BE2C (cell line): ENCODE measurements around the gene ERC1.
"Not testable (repeated sequence)": the region's sequence is repeated elsewhere in the genome, so short reads cannot be mapped to it uniquely, and the experiment has no call there.

Experiments used
- DNase-seq: peaks from one replicate; pipeline ENCODE4 v3.0.0-alpha.2; 2020
- H3K27me3 ChIP-seq: fragments of 250-450 bp; sonication (Bioruptor Pico); 2 replicates; pipeline ENCODE4 v1.5.1; 2020; ENCODE audit warnings: mild to moderate bottlenecking
- H3K36me3 ChIP-seq: fragments of 250-450 bp; sonication (Bioruptor Pico); 2 replicates; pipeline ENCODE4 v1.5.1; 2020; ENCODE audit warnings: mild to moderate bottlenecking
- H3K4me1 ChIP-seq: fragments of 250-450 bp; sonication (Bioruptor Pico); 2 replicates; pipeline ENCODE4 v1.5.1; 2020
- H3K4me3 ChIP-seq: 2 replicates; pipeline ENCODE4 v1.5.1; 2011; ENCODE audit warnings: low read depth, low read length
- H3K9me3 ChIP-seq: fragments of 250-450 bp; sonication (Bioruptor Pico); 2 replicates; pipeline ENCODE4 v1.5.1; 2020
- TF ChIP-seq, protein P1 (sequence below): IDR thresholded peaks from 2 replicates; pipeline ENCODE4 v1.5.1; 2012; ENCODE audit warnings: mild to moderate bottlenecking, low read depth, low read length

Gene ERC1

DNA sequence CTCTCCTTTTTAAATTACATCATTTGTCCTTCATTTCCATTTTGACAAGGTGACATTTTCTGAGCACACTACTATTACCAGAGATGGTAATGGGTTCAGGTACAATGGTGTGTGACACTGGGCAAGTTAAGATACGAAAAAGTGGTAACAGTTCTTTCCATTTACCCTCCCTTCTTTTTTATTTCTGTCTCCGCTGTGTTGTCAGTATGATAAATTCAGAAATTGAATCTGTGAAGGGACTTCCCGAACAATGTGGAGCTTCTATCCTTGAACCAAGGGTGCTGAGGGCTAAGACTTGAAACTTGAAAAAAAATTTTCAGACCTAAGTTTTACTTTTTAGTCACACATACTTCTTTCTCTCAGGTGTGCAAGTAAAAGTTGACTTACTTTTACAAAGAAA, 103.7 kb downstream of the ERC1 start:
- Histone ChIP-seq H3K27me3 (no peaks in the 10 kb centered on the region), H3K4me3 (no peak overlapping the region), H3K36me3 (no peaks in the 10 kb centered on the region), H3K9me3 (no peaks in the 10 kb centered on the region), H3K4me1 (no peaks in the 10 kb centered on the region)
- DNase-seq: no peak
- TF ChIP-seq, protein P1, sequence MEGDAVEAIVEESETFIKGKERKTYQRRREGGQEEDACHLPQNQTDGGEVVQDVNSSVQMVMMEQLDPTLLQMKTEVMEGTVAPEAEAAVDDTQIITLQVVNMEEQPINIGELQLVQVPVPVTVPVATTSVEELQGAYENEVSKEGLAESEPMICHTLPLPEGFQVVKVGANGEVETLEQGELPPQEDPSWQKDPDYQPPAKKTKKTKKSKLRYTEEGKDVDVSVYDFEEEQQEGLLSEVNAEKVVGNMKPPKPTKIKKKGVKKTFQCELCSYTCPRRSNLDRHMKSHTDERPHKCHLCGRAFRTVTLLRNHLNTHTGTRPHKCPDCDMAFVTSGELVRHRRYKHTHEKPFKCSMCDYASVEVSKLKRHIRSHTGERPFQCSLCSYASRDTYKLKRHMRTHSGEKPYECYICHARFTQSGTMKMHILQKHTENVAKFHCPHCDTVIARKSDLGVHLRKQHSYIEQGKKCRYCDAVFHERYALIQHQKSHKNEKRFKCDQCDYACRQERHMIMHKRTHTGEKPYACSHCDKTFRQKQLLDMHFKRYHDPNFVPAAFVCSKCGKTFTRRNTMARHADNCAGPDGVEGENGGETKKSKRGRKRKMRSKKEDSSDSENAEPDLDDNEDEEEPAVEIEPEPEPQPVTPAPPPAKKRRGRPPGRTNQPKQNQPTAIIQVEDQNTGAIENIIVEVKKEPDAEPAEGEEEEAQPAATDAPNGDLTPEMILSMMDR: no peak

GRCh38 chr12:1099158-1099557, 108.1 kb downstream of the ERC1 start:
- Histone ChIP-seq H3K9me3 (no peaks in the 10 kb centered on the region), H3K4me1 (peaks cover 2% of the 10 kb centered on the region; the same call in 1 of the 2 replicates), H3K27me3 (no peaks in the 10 kb centered on the region), H3K36me3 (no peaks in the 10 kb centered on the region), H3K4me3 (no peak overlapping the region)
- no peak for DNase-seq
- TF ChIP-seq, protein P1: no peak

GRCh38 chr12:1099618-1100017, 108.6 kb downstream of the ERC1 start:
- not testable (repeated sequence) for DNase-seq, H3K36me3 ChIP-seq, H3K4me1 ChIP-seq, H3K4me3 ChIP-seq, H3K27me3 ChIP-seq, H3K9me3 ChIP-seq

- Histone ChIP-seq H3K36me3 (no peaks in the 10 kb centered on the region), H3K27me3 (no peaks in the 10 kb centered on the region), H3K9me3 (no peaks in the 10 kb centered on the region), H3K4me1 (peaks cover 6% of the 10 kb centered on the region; the same call in 1 of the 2 replicates), H3K4me3 (no peak overlapping the region)
- TF ChIP-seq, protein P1: no peak
- DNase-seq: no peak
These were observed 111.1 kb downstream of the ERC1 start for GRCh38 chr12:1102115-1102514.

- no peak for DNase-seq
- Histone ChIP-seq H3K27me3 (no peaks in the 10 kb centered on the region), H3K4me1 (peaks cover 6% of the 10 kb centered on the region; the same call in 1 of the 2 replicates), H3K9me3 (no peaks in the 10 kb centered on the region), H3K4me3 (no peak overlapping the region), H3K36me3 (no peaks in the 10 kb centered on the region)
- TF ChIP-seq, protein P1: no peak
These were observed 111.9 kb downstream of the ERC1 start for GRCh38 chr12:1102791-1103450.

GRCh38 chr12:1103632-1104031, 112.6 kb downstream of the ERC1 start:
- peaks cover 6% of the 10 kb centered on the region; the same call in 1 of the 2 replicates for H3K4me1 ChIP-seq
- DNase-seq: no peak
- H3K4me3 ChIP-seq: no peak overlapping the region
- TF ChIP-seq, protein P1: no peak
- H3K36me3 ChIP-seq: no peaks in the 10 kb centered on the region
- no peaks in the 10 kb centered on the region for H3K9me3 ChIP-seq
- H3K27me3 ChIP-seq: no peaks in the 10 kb centered on the region
